Measurements from ENCODE around the gene SLC66A1. TPM values are rescaled to one million over a fixed set of nuclear protein-coding genes. Genes with fewer than 3 reads are reported as not detected.
A peak's percentile ranks its signal among the peaks of the same experiment; 100 is the strongest.

The SLC66A1 gene
- total RNA-seq, 3 donors from 2014 or later = 11.3 to 16.2 (median 13.6) TPM

GRCh38 chr1:19345391-19345790 is 33.3 kb downstream of the SLC66A1 start:
- intact Hi-C loops (cut with DNase I, micrococcal nuclease) = loop anchor here in 1 of 2 donors (10.0 kb wide), 1 partner anchor 309 kb away; no protein-coding TSS in a partner anchor
- Histone ChIP-seq H3K9me3 (no peaks in the 10 kb centered on the region), H3K4me3 (no peak overlapping the region), H3K4me1 (ENCODE audit: low read depth) (no peaks in the 10 kb centered on the region), H3K36me3 (ENCODE audit: low read depth) (peaks cover 14% of the 10 kb centered on the region)
- TF ChIP-seq, protein P1, sequence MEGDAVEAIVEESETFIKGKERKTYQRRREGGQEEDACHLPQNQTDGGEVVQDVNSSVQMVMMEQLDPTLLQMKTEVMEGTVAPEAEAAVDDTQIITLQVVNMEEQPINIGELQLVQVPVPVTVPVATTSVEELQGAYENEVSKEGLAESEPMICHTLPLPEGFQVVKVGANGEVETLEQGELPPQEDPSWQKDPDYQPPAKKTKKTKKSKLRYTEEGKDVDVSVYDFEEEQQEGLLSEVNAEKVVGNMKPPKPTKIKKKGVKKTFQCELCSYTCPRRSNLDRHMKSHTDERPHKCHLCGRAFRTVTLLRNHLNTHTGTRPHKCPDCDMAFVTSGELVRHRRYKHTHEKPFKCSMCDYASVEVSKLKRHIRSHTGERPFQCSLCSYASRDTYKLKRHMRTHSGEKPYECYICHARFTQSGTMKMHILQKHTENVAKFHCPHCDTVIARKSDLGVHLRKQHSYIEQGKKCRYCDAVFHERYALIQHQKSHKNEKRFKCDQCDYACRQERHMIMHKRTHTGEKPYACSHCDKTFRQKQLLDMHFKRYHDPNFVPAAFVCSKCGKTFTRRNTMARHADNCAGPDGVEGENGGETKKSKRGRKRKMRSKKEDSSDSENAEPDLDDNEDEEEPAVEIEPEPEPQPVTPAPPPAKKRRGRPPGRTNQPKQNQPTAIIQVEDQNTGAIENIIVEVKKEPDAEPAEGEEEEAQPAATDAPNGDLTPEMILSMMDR (IDR thresholded peaks at IDR 0.05) = no peak
- ATAC-seq (no peak), DNase-seq (no peak)

- ATAC-seq (no peak), DNase-seq (no peak)
- Histone ChIP-seq H3K4me1 (ENCODE audit: low read depth) (no peaks in the 10 kb centered on the region), H3K4me3 (no peak overlapping the region), H3K9me3 (no peaks in the 10 kb centered on the region), H3K36me3 (ENCODE audit: low read depth) (peaks cover 14% of the 10 kb centered on the region)
- intact Hi-C loops (cut with DNase I, micrococcal nuclease) = loop anchor here in 1 of 2 donors (10.0 kb wide), 1 partner anchor 309 kb away; no protein-coding TSS in a partner anchor
- TF ChIP-seq, protein P1 (IDR thresholded peaks at IDR 0.05) = no peak
Measured at GRCh38 chr1:19346026-19346425, 33.9 kb downstream of the SLC66A1 start.

DNA sequence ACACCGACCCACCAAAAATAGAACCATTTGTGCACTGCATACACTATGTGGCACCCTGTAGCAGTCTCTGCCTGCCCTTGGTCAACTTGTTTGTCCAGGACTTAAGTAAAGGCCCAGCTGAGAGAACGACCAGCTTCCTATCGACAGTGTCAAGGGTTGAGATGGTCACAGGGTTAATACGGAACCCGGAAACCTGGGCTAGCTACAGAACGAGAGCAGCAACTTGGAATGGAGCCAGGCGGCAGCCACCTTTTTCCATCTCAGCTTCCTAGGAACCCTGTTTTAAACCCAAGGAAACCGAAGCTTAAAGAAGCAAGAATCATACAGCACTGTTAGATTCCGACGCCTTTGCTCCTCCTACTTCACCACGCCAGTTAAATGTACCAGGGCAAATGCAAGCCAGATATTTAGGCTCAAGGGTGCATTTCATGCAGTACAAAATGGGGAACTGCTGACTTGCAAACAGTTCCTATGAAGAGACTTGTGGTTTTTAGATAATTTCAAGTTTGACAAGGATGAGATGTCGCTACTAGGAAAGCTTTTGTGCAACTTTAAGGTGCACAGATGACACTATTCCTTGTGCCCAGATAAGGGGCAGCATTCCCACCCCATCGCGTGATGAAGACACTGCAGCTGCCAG is 35.5 kb downstream of the SLC66A1 start:
- intact Hi-C loops (cut with DNase I, micrococcal nuclease) = loop anchor here in 1 of 2 donors (10.0 kb wide), 1 partner anchor 307 kb away; no protein-coding TSS in a partner anchor
- peak in 1 of 3 donors; percentile 19 for DNase-seq
- ATAC-seq = no peak
- no peaks in the 10 kb centered on the region for H3K9me3 ChIP-seq
- peaks cover 14% of the 10 kb centered on the region for H3K36me3 ChIP-seq (ENCODE audit: low read depth)
- H3K4me1 ChIP-seq (ENCODE audit: low read depth) = no peaks in the 10 kb centered on the region
- no peak overlapping the region for H3K4me3 ChIP-seq
- TF ChIP-seq, protein P1 (IDR thresholded peaks at IDR 0.05) = no peak

- ATAC-seq (no peak), DNase-seq (no peak)
- no peaks in the 10 kb centered on the region for H3K9me3 ChIP-seq
- peaks cover 6% of the 10 kb centered on the region for H3K36me3 ChIP-seq (ENCODE audit: low read depth)
- TF ChIP-seq, protein P1 (IDR thresholded peaks at IDR 0.05) = no peak
- intact Hi-C loops (cut with DNase I, micrococcal nuclease) = loop anchor here in 1 of 2 donors (10.0 kb wide), 1 partner anchor 306 kb away; no protein-coding TSS in a partner anchor
- no peaks in the 10 kb centered on the region for H3K4me1 ChIP-seq (ENCODE audit: low read depth)
- H3K4me3 ChIP-seq = no peak overlapping the region
Measured at GRCh38 chr1:19348441-19349198, 36.5 kb downstream of the SLC66A1 start.

GRCh38 chr1:19349999-19350398 is 37.9 kb downstream of the SLC66A1 start:
- DNase-seq (no peak), ATAC-seq (no peak)
- TF ChIP-seq, protein P1 (IDR thresholded peaks at IDR 0.05) = no peak
- H3K36me3 ChIP-seq (ENCODE audit: low read depth) = peaks cover 1% of the 10 kb centered on the region
- no peaks in the 10 kb centered on the region for H3K9me3 ChIP-seq
- intact Hi-C loops (cut with DNase I, micrococcal nuclease) = loop anchor here in 1 of 2 donors (10.0 kb wide), 1 partner anchor 305 kb away; no protein-coding TSS in a partner anchor
- no peaks in the 10 kb centered on the region for H3K4me1 ChIP-seq (ENCODE audit: low read depth)
- no peak overlapping the region for H3K4me3 ChIP-seq

Data from mucosa of descending colon (tissue), 3 donors.